HG03469 (cell line): ENCODE measurements around the gene RHOU.

ENCODE experiments used
- ATAC-seq: cut with Tn5 transposase; IDR thresholded peaks from one replicate; pipeline ENCODE4 v1.9.1; 2021; ENCODE audit warnings: mild to moderate bottlenecking, moderate library complexity, moderate number of reproducible peaks; ENCODE audit not compliant: unreplicated experiment

Gene RHOU

DNA sequence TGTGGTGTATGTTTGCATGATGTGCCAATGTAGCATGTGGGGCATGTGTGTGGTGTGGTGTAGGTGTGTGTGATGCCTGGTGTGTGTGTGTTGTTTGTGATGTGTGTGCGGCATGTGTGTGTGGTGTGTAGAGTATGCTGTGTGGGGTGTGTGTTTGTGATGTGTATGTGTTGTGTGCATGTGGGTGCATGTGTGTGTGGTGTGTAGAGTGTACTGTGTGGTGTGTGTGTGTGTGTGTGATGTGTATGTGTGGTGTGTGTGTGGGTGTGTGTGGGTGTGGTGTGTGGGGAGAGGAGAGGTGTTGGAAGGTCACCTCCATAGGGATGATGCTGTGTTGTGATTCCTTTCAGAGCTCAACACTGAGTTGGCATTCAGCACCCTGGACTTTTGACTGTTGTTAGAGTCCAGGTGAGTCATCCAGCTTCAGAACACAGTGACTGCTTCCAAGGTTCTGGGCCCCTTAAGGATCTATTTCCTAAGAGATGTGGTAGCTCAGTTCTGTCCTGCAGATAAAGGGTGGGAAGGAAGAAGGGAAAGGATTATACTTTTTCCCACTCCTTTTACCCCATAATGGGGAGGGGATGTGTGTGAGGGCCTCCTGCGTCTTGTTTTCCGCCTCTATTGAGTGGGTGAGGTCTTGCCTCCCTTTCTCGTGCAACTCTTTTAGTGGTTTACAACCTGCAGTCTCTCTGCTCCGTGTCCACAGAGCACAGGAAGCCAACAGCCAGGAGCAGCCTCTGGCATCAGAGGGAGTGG, 47.6 kb downstream of the RHOU start:
- ATAC-seq: no peak

DNA sequence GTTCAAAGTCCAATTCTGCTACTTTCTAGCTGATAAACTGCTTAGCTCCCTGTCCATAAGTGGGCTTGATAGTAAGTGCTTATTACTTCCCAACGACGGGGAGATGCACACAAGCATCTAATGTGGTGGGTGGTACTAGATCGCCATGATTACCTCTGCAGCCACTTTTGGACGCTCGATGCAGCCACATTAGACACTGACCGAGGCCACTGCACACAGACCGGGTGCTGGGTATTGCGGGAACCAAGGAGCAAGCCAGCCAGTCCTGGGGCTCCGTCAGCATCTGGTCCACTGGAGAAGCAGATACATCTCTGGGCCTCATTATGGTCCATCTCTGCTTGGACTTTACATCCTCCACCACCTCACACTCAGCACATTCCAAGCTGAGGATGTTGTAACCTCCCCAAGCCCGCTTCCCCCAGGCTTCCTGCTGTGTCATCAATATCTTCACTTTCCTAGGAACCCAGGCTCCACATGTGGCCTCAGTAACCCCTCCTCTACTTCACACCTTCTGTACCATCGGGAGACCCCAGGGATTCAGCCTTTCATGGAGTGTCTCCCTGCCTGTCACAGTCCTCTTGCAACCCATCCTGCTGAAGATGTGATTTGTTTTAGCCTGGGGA, 48.2 kb downstream of the RHOU start:
- no peak for ATAC-seq

DNA sequence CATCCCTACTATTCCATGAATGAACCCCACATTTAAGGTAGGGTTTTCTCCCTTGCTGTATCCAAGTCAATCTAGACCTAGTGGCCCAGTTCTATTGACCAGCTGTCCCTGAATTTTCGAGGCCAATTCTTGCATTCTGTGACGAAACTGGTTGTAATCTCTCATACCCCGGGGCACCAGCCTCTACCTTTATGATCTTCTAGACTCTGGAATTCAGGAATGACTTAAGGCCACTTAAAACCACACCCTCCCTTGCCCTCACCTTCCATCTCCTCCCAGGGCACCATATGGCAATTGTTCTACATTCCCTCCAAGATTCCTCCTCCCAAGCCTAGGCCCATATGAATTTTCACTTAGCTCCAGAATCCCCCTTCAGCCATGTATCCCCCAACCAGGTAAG, 48.9 kb downstream of the RHOU start:
- no peak for ATAC-seq

DNA sequence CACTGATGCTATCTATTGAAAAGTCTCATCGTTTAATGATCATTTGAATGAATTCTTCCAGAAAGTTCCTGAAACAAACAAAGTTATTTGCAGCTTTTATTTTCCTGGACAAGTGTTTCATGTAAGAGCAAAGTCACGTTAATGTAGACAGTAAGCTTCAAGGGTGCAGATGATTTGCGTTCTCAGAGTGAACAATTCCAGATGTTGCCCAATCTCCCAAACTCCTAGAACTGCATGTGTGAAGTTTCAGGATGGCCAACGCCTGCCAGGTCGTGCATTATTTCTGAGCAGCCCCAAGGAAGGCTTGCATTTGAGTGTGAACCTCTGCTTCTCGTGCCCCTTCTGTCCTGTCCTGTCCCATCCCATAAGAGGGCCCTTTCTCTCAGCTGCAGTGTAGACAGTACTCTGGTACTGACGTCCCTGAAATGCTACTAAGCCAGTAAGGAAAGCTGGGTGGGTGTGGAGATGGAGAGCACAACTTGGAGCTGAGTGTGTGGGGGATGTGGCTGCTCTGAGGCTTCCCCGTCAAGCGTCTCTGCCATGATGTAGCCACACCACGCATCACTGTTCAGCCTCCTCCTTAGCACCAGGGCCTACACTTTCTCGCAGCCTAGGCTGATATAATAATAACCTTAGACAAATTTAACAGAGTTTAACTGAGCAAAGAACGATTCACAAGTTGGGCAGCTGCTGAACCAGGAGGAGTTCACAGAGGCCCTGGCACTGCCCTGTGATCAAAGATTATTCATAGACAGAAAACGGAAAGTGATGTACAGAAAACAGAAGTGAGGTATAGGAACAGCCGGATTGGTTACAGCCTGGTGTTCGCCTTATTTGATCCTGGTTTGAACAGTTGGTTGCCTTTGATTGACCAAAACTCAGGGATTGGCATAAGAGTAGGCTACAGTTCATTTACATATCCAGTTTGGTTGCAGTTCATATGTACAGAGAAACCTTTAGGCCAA, 50.4 kb downstream of the RHOU start:
- no peak for ATAC-seq

DNA sequence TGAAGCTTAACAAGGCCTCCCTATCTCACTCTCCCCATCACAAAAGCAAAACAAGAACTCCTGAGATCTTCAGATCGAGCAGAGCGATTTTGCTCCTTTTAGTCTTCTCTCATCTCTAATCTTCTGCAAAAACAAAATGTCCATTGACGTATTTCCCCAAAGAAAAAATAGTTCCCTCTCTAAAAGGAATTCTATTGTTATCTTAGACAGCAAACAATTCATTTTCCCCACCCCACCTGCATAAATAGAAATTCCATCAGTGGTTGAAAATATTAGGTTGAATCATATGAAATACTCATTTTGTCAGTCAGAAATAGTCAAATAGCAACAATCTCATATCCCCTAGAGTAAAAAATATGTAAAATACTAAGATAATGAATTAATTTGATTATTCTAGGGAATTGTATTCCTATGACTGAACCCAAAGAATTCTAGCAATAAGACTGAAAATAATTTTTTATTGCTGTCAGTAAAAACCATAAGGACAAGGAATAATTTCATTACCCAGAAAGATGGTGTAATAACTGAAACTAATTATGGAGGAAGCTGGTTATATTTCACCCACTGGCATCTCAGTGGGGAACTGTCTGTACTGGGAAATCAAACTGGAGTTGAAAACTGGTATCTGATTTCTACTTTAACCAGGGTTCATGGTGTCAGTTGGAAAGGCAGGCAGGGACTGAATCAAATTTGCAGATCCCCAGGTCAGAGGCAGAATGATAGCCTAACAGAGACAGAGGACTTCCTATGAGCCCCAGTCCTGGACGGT, 51.3 kb downstream of the RHOU start:
- ATAC-seq: no peak

DNA sequence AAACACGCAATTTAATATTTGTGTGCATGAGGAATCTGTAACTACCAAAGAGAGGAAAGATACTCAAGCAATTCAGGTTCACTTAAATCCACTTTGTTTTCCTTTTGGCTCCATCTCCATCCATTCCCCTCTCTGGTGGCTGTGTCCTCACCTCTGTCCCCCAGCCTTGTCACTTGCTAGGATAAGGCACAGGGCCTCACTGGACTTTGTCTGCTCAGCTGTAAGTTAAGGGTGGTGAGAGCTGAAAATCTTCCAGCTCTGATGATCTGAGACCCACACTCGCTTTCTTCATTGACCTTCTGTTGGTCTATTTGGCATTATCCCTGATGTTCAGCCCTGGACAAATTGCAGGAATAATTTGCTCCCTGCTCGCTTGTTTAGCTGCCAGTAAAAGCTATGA, 56.5 kb downstream of the RHOU start:
- no peak for ATAC-seq

DNA sequence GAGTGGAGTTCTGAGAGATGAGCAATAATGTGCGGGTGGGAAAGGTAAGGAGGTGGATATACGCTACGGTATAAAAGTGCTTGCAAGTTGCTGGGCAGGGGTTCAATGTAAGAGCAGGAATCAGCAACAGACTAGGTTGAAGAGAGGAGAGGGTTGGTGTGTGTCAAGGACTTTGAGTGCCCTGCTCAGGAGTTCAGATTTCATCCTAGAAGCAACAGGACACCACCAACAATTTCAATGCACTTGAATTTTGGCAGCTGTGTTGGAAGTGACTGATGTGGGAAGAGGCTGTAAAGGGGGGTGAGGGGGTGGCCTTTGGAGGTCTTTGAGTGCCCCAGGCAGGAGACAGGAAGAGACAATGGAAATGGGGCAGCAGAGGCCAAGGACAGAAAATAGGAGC, 57.3 kb downstream of the RHOU start:
- no peak for ATAC-seq

DNA sequence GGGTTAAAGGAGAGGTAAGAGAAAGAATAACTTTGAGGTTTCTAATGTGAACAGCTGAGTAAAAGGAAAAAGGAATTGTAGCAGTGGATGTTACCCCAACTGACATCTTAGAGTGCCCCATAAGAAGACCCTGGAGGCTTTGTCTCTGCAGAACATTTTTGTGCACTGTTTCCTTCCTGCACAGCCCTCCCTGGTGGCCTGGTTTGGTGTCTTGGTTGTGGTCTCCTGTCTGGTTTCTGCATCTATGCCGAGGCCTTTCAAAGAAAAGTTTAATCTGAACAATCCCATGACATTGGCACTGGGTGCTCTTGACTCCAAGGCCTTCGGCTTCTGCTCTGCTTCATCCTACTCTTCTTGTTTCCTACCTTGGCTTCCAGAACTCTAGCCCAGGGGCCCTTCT, 57.8 kb downstream of the RHOU start:
- ATAC-seq: no peak

DNA sequence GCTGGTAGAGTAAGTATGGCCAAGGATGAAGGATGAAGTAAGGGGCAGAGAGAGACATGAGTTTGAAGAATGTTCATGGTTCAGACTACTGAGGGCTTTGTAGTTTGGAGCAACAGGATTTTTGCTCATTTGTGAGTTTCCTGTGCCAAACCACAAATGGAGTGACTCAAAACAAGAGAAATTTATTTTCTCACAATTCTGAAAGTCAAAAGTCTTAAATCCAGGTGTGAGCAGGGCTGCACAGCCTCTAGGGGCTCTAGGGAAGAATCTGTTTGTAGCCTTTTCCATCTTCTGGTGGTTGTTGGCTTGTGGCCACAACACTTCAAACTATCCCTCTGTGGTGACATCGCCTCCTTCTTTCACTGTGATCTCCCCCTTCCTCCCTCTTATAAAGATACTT, 58.9 kb downstream of the RHOU start:
- no peak for ATAC-seq

DNA sequence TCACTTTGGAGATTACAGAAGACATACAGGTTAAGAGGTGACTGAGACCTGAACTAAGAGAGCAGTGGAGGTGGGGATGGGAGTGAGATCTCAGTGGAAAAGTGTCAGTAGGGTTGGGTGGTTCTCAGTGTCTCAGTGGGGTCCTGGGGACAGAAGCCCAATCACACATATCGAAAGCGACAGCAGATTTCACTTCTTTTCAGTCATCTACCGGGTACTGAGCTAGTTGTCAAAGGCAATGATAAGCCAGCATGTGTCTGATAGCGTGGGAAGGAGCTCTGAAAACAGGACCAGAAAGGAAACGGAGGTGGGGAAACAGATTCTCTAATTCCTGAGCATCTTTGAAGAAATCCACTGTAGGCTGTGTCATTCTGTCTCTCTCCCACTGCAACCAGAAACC, 59.5 kb downstream of the RHOU start:
- no peak for ATAC-seq

DNA sequence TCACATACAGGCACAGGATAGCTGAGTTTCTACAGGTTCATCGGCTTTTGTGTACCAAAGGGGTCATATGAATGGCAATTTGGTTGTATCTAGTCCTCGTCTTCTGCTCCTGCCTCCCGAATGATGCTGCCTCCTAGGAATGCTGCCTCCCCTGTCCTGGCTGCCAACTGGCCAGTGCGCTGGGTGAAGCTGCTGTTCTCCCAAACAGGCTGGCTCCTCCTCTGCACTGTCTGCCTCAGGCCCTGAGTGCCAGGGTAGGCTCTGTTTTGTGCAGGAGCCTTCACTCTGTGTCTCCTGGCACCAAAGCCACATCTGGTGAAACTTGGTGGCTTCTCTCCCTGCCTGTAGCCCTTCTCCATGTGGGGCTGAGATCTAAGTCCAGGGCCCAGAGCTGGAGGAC, 60.3 kb downstream of the RHOU start:
- no peak for ATAC-seq
